GM23338 (cell line): ENCODE data around the gene SNRPA1. TPM values are rescaled to one million over a fixed set of nuclear protein-coding genes. Genes with fewer than 3 reads are reported as not detected.

Experiments used
- ATAC-seq: fragments of 200-7000 bp; cut with Tn5 transposase; 3 replicates; pipeline ENCODE4 v1.9.1; 2020
- DNase-seq: peaks from one replicate; pipeline ENCODE4 v3.0.0-alpha.2; 2015; ENCODE audit warnings: low spot score
- H2AFZ ChIP-seq: fragments of 200-600 bp; sonication (generic); 2 replicates; pipeline ENCODE4 v1.8.0; 2016; ENCODE audit warnings: antibody characterized with exemption, mild to moderate bottlenecking, moderate library complexity
- H3F3A ChIP-seq: fragments of 200-600 bp; sonication (generic); replicated peaks from 2 replicates; pipeline ENCODE4 v1.8.0; 2017; ENCODE audit warnings: antibody characterized with exemption, mixed run types, low read depth
- H3K27ac ChIP-seq: fragments of 200-600 bp; sonication (generic); 2 replicates; pipeline ENCODE4 v1.6.1; 2016; ENCODE audit warnings: low read depth
- H3K27me3 ChIP-seq: fragments of 200-600 bp; sonication (generic); 2 replicates; pipeline ENCODE4 v1.8.0; 2016; ENCODE audit warnings: mild to moderate bottlenecking, mixed run types, moderate library complexity; ENCODE audit not compliant: insufficient read depth
- H3K36me3 ChIP-seq: fragments of 200-600 bp; sonication (generic); 2 replicates; pipeline ENCODE4 v1.8.0; 2016; ENCODE audit warnings: mild to moderate bottlenecking; ENCODE audit not compliant: insufficient read depth
- H3K4me1 ChIP-seq: fragments of 200-600 bp; sonication (generic); 2 replicates; pipeline ENCODE4 v1.8.0; 2016; ENCODE audit warnings: mild to moderate bottlenecking, moderate library complexity; ENCODE audit not compliant: insufficient read depth
- H3K4me2 ChIP-seq: fragments of 200-600 bp; sonication (generic); 2 replicates; pipeline ENCODE4 v1.7.1; 2017; ENCODE audit warnings: mixed run types
- H3K4me3 ChIP-seq: fragments of 200-600 bp; sonication (generic); 2 replicates; pipeline ENCODE4 v1.6.1; 2016; ENCODE audit warnings: mixed run types
- H3K79me2 ChIP-seq: fragments of 200-600 bp; sonication (generic); replicated peaks from 2 replicates; pipeline ENCODE4 v1.8.0; 2017; ENCODE audit warnings: mild to moderate bottlenecking; ENCODE audit not compliant: insufficient read depth
- H3K9me2 ChIP-seq: fragments of 200-600 bp; sonication (generic); 2 replicates; pipeline ENCODE4 v1.8.0; 2017; ENCODE audit not compliant: insufficient read depth
- H4K20me1 ChIP-seq: fragments of 200-600 bp; sonication (generic); replicated peaks from 2 replicates; pipeline ENCODE4 v1.8.0; 2017; ENCODE audit warnings: mild to moderate bottlenecking; ENCODE audit not compliant: insufficient read depth
- H3K27ac Mint-ChIP-seq: 2 replicates; pipeline ENCODE4 v1.8.0; 2020; ENCODE audit warnings: inconsistent platforms, mild to moderate bottlenecking, moderate library complexity, mixed read lengths
- H3K27me3 Mint-ChIP-seq: 3 replicates; pipeline ENCODE4 v1.8.0; 2022; ENCODE audit warnings: low read depth, mild to moderate bottlenecking, moderate library complexity, mixed read lengths, inconsistent platforms; ENCODE audit not compliant: insufficient read depth, poor library complexity
- H3K36me3 Mint-ChIP-seq: 3 replicates; pipeline ENCODE4 v1.8.0; 2021; ENCODE audit warnings: low read depth, mild to moderate bottlenecking, inconsistent platforms, moderate library complexity, mixed read lengths
- H3K4me1 Mint-ChIP-seq: 3 replicates; pipeline ENCODE4 v1.8.0; 2020; ENCODE audit warnings: mild to moderate bottlenecking, inconsistent platforms, mixed read lengths
- H3K4me3 Mint-ChIP-seq: 3 replicates; pipeline ENCODE4 v1.8.0; 2021; ENCODE audit warnings: moderate library complexity, mild to moderate bottlenecking, inconsistent platforms, mixed read lengths
- H3K9me3 Mint-ChIP-seq: 3 replicates; pipeline ENCODE4 v1.8.0; 2020; ENCODE audit warnings: moderate library complexity, mild to moderate bottlenecking, inconsistent platforms, mixed read lengths
- ETS1 ChIP-seq: IDR thresholded peaks from 2 replicates; pipeline ENCODE4 v1.6.1; 2016; ENCODE audit warnings: antibody characterized with exemption
- EZH2 ChIP-seq: fragments of 200-600 bp; sonication (generic); IDR thresholded peaks from one replicate; pipeline ENCODE4 v1.8.0; 2017; ENCODE audit warnings: antibody characterized with exemption, mild to moderate bottlenecking, low read depth; ENCODE audit not compliant: unreplicated experiment
- EZH2phosphoT487 ChIP-seq: fragments of 200-600 bp; sonication (generic); IDR thresholded peaks from one replicate; pipeline ENCODE4 v1.8.1; 2018; ENCODE audit warnings: antibody characterized with exemption; ENCODE audit not compliant: unreplicated experiment
- JUNB ChIP-seq: IDR thresholded peaks from one replicate; pipeline ENCODE4 v1.6.1; 2016; ENCODE audit warnings: antibody characterized with exemption; ENCODE audit not compliant: unreplicated experiment
- NANOG ChIP-seq: IDR thresholded peaks from 2 replicates; pipeline ENCODE4 v1.6.1; 2016; ENCODE audit warnings: antibody characterized with exemption, borderline replicate concordance
- POLR2AphosphoS5 ChIP-seq: IDR thresholded peaks from 2 replicates; pipeline ENCODE4 v1.6.1; 2016; ENCODE audit warnings: antibody characterized with exemption, low read depth
- REST ChIP-seq: IDR thresholded peaks from one replicate; pipeline ENCODE4 v1.6.1; 2018; ENCODE audit warnings: antibody characterized with exemption; ENCODE audit not compliant: unreplicated experiment
- STAT1 ChIP-seq: IDR thresholded peaks from one replicate; pipeline ENCODE4 v1.6.1; 2016; ENCODE audit warnings: antibody characterized with exemption; ENCODE audit not compliant: unreplicated experiment
- ZNF114 ChIP-seq: fragments of 250-450 bp; sonication (Bioruptor Pico); IDR thresholded peaks from 2 replicates; pipeline ENCODE4 v1.5.0; 2020; ENCODE audit warnings: mild to moderate bottlenecking, moderate library complexity
- ZNF331 ChIP-seq: fragments of 250-450 bp; sonication (Bioruptor Pico); IDR thresholded peaks from 2 replicates; pipeline ENCODE4 v1.5.0; 2020; ENCODE audit warnings: low read depth, mild to moderate bottlenecking, moderate library complexity
- polyA plus RNA-seq: library from polyadenylated mRNA; unstranded; fragments of >200 nt; fragmentation: Nextera tagmentation; extraction: Ambion mirVana; gene quantifications from 2 replicates; pipeline ENCODE4 v1.2.1, GENCODE V29; 2016
- total RNA-seq: library from RNA; depleted of rRNA; stranded (reverse); fragments of >200 nt; shearing (Covaris generic); gene quantifications from 2 replicates; pipeline ENCODE4 v1.2.3, GENCODE V29; 2014
- TF ChIP-seq, protein P1 (sequence below), 2 experiments: fragments of 200-600 bp in 1 of 2; sonication (generic) in 1 of 2; conservative IDR thresholded peaks; 2 replicates each; pipeline versions ENCODE4 v1.5.1 to v1.6.1; 2016 to 2017; ENCODE audit warnings: antibody characterized with exemption in 2 of 2, low read depth in 2 of 2, mild to moderate bottlenecking in 2 of 2, moderate library complexity in 1 of 2

Gene SNRPA1
- total and polyA plus RNA-seq, 2 experiments from 2014 or later: 170 to 361 TPM

- peaks cover 7% of the 10 kb centered on the region for H3K27me3 Mint-ChIP-seq
- H3F3A ChIP-seq: no peaks in the 10 kb centered on the region
- no peak overlapping the region for H3K4me3 ChIP-seq
- DNase-seq (no peak), ATAC-seq (no peak)
- no peaks in the 10 kb centered on the region for H3K79me2 ChIP-seq
- H3K27me3 ChIP-seq: no peaks in the 10 kb centered on the region
- no peaks in the 10 kb centered on the region for H3K9me3 Mint-ChIP-seq
- no peaks in the 10 kb centered on the region for H3K4me1 ChIP-seq
- H3K27ac Mint-ChIP-seq: no peak overlapping the region
- no peaks in the 10 kb centered on the region for H3K9me2 ChIP-seq
- H3K4me1 Mint-ChIP-seq: no peaks in the 10 kb centered on the region
- H3K27ac ChIP-seq: no peak overlapping the region
- no peak overlapping the region for H2AFZ ChIP-seq
- H3K36me3 ChIP-seq: no peaks in the 10 kb centered on the region
- H3K4me3 Mint-ChIP-seq: no peak overlapping the region
- H3K4me2 ChIP-seq: no peak overlapping the region
- H4K20me1 ChIP-seq: no peaks in the 10 kb centered on the region
- no peak for TF ChIP-seq POLR2AphosphoS5
- TF ChIP-seq EZH2: no peak
- no peak for TF ChIP-seq STAT1
- TF ChIP-seq REST: no peak
- TF ChIP-seq, protein P1, sequence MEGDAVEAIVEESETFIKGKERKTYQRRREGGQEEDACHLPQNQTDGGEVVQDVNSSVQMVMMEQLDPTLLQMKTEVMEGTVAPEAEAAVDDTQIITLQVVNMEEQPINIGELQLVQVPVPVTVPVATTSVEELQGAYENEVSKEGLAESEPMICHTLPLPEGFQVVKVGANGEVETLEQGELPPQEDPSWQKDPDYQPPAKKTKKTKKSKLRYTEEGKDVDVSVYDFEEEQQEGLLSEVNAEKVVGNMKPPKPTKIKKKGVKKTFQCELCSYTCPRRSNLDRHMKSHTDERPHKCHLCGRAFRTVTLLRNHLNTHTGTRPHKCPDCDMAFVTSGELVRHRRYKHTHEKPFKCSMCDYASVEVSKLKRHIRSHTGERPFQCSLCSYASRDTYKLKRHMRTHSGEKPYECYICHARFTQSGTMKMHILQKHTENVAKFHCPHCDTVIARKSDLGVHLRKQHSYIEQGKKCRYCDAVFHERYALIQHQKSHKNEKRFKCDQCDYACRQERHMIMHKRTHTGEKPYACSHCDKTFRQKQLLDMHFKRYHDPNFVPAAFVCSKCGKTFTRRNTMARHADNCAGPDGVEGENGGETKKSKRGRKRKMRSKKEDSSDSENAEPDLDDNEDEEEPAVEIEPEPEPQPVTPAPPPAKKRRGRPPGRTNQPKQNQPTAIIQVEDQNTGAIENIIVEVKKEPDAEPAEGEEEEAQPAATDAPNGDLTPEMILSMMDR (conservative IDR thresholded peaks at IDR 0.05; ENCODE audit: low read depth in 2 of 2): no peak
- TF ChIP-seq NANOG: no peak
- no peak for TF ChIP-seq EZH2phosphoT487
- TF ChIP-seq ETS1: no peak
- no peak for TF ChIP-seq ZNF331 (CRISPR knock-in tag)
- TF ChIP-seq JUNB: no peak
- TF ChIP-seq ZNF114 (CRISPR knock-in tag): no peak
- H3K36me3 Mint-ChIP-seq: no peaks in the 10 kb centered on the region
Measured at GRCh38 chr15:101310508-101310907, 15.5 kb upstream of the SNRPA1 start.

- Histone ChIP-seq H3K27me3 (no peaks in the 10 kb centered on the region), H3K4me2 (no peak overlapping the region), H3K4me1 (no peaks in the 10 kb centered on the region), H2AFZ (no peak overlapping the region), H3K9me2 (no peaks in the 10 kb centered on the region), H3K36me3 (no peaks in the 10 kb centered on the region), H3K27ac (no peak overlapping the region), H3F3A (no peaks in the 10 kb centered on the region), H4K20me1 (no peaks in the 10 kb centered on the region), H3K79me2 (no peaks in the 10 kb centered on the region), H3K4me3 (no peak overlapping the region)
- no peak overlapping the region for H3K27ac Mint-ChIP-seq
- H3K9me3 Mint-ChIP-seq: no peaks in the 10 kb centered on the region
- H3K27me3 Mint-ChIP-seq: peaks cover 7% of the 10 kb centered on the region
- DNase-seq: no peak
- no peak overlapping the region for H3K4me3 Mint-ChIP-seq
- no peak for ATAC-seq
- H3K4me1 Mint-ChIP-seq: no peaks in the 10 kb centered on the region
- no peaks in the 10 kb centered on the region for H3K36me3 Mint-ChIP-seq
- TF ChIP-seq ZNF114 (CRISPR knock-in tag) (no peak), NANOG (no peak), STAT1 (no peak)
Measured at GRCh38 chr15:101310161-101310480, 15.1 kb upstream of the SNRPA1 start.
